NCI-H345 treated with DMSO at 0.1 percent for 48 hours (cell line): ENCODE measurements around the gene XPNPEP1.

Experiments
- DNase-seq: peaks from one replicate; lab custom pipeline; 2025; ENCODE audit not compliant: unreplicated experiment; lab: John Stamatoyannopoulos, UW

Gene XPNPEP1

GRCh38 chr10:109895095-109895818, 28.1 kb downstream of the XPNPEP1 start:
- DNase-seq, result no peak

GRCh38 chr10:109894516-109894915, 28.8 kb downstream of the XPNPEP1 start:
- DNase-seq, result no peak

- DNase-seq, result no peak
These were observed 29.9 kb downstream of the XPNPEP1 start for GRCh38 chr10:109893386-109893785.

GRCh38 chr10:109892931-109893330, 30.4 kb downstream of the XPNPEP1 start:
- DNase-seq, result no peak

GRCh38 chr10:109892117-109892516, 31.2 kb downstream of the XPNPEP1 start:
- DNase-seq, result no peak

- no peak for DNase-seq
These were observed 32.2 kb downstream of the XPNPEP1 start for GRCh38 chr10:109891105-109891504.

GRCh38 chr10:109889867-109890266, 33.4 kb downstream of the XPNPEP1 start:
- no peak for DNase-seq

GRCh38 chr10:109887776-109888175, 35.5 kb downstream of the XPNPEP1 start:
- no peak for DNase-seq

- no peak for DNase-seq
These were observed 36.1 kb downstream of the XPNPEP1 start for GRCh38 chr10:109887243-109887642.

- DNase-seq, result no peak
These were observed 36.5 kb downstream of the XPNPEP1 start for GRCh38 chr10:109886781-109887140.

GRCh38 chr10:109886037-109886780, 37.1 kb downstream of the XPNPEP1 start:
- no peak for DNase-seq

GRCh38 chr10:109883859-109884771, 39.2 kb downstream of the XPNPEP1 start:
- no peak for DNase-seq

- no peak for DNase-seq
These were observed 40.9 kb downstream of the XPNPEP1 start for GRCh38 chr10:109882251-109883057.

- no peak for DNase-seq
These were observed 41.6 kb downstream of the XPNPEP1 start for GRCh38 chr10:109881769-109882057.

- DNase-seq, result no peak
These were observed 42.2 kb downstream of the XPNPEP1 start for GRCh38 chr10:109880886-109881768.

- DNase-seq, result no peak
These were observed 45.8 kb downstream of the XPNPEP1 start for GRCh38 chr10:109877546-109877945.

GRCh38 chr10:109875828-109876821, 47.2 kb downstream of the XPNPEP1 start:
- no peak for DNase-seq

GRCh38 chr10:109875151-109875568, 48.2 kb downstream of the XPNPEP1 start:
- no peak for DNase-seq

GRCh38 chr10:109871476-109871875, 51.8 kb downstream of the XPNPEP1 start:
- DNase-seq, result no peak
